ENCODE measurements around the gene RBM43.

- TF ChIP-seq TAF1 (IDR thresholded peaks at IDR 0.05; ENCODE audit: borderline replicate concordance, insufficient read depth, low read length) (no peak), FOXP2 (optimal IDR thresholded peaks at IDR 0.05; ENCODE audit: borderline replicate concordance, extremely low read depth, extremely low read length, insufficient read depth) (no peak), POLR2AphosphoS5 (IDR thresholded peaks at IDR 0.05; ENCODE audit: low read depth, low read length) (no peak)
- TF ChIP-seq, protein P1, sequence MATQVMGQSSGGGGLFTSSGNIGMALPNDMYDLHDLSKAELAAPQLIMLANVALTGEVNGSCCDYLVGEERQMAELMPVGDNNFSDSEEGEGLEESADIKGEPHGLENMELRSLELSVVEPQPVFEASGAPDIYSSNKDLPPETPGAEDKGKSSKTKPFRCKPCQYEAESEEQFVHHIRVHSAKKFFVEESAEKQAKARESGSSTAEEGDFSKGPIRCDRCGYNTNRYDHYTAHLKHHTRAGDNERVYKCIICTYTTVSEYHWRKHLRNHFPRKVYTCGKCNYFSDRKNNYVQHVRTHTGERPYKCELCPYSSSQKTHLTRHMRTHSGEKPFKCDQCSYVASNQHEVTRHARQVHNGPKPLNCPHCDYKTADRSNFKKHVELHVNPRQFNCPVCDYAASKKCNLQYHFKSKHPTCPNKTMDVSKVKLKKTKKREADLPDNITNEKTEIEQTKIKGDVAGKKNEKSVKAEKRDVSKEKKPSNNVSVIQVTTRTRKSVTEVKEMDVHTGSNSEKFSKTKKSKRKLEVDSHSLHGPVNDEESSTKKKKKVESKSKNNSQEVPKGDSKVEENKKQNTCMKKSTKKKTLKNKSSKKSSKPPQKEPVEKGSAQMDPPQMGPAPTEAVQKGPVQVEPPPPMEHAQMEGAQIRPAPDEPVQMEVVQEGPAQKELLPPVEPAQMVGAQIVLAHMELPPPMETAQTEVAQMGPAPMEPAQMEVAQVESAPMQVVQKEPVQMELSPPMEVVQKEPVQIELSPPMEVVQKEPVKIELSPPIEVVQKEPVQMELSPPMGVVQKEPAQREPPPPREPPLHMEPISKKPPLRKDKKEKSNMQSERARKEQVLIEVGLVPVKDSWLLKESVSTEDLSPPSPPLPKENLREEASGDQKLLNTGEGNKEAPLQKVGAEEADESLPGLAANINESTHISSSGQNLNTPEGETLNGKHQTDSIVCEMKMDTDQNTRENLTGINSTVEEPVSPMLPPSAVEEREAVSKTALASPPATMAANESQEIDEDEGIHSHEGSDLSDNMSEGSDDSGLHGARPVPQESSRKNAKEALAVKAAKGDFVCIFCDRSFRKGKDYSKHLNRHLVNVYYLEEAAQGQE (IDR thresholded peaks at IDR 0.05; ENCODE audit: insufficient read depth in 1 of 2, low read depth in 2 of 2, low read length in 2 of 2) = no peak
Observed at GRCh38 chr2:151241224-151241623, 20.4 kb downstream of the RBM43 start.
